Measurements from ENCODE around the gene MRGPRD.

DNA sequence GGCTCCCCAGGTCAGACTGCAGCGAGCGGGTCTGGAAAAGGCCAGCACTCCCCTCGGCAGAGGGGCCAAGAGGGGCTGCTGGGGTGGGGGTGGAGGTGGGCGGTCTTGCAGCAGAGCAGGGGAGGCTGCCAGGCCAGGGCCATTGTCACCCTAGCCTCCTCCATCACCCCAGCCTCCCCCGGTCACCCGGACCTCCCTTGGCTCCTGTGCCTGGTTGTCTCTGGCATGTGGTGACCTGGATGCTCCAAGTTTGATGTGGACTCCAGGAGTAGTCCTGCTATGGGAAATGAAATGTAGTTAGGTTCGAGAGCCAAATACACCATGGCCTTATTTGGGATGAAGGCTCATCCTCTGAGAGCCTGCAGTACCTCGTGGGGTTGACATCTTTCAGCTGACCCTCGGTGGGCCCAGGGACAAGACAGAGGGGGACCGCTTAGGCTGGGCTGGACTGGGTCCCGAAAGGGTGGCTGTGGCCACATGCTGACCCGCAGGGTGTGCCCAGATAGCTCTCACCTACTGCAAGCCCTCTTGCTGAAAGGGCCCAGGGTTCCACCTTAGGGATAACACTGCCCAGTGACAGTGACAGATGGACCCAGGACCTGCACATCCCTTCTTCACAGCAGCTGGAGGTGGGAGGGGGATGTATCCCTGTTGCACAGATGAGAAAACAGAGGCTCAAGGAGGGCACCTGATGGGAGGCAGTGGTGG lies 24.1 kb downstream of the MRGPRD start:
- TF ChIP-seq, protein P1, sequence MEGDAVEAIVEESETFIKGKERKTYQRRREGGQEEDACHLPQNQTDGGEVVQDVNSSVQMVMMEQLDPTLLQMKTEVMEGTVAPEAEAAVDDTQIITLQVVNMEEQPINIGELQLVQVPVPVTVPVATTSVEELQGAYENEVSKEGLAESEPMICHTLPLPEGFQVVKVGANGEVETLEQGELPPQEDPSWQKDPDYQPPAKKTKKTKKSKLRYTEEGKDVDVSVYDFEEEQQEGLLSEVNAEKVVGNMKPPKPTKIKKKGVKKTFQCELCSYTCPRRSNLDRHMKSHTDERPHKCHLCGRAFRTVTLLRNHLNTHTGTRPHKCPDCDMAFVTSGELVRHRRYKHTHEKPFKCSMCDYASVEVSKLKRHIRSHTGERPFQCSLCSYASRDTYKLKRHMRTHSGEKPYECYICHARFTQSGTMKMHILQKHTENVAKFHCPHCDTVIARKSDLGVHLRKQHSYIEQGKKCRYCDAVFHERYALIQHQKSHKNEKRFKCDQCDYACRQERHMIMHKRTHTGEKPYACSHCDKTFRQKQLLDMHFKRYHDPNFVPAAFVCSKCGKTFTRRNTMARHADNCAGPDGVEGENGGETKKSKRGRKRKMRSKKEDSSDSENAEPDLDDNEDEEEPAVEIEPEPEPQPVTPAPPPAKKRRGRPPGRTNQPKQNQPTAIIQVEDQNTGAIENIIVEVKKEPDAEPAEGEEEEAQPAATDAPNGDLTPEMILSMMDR (conservative IDR thresholded peaks at IDR 0.05 in 1 of 2, IDR thresholded peaks at IDR 0.05 in 1 of 2; ENCODE audit: extremely low read depth in 1 of 2, insufficient read depth in 1 of 2, low read depth in 1 of 2, low read length in 2 of 2) = no peak
- TF ChIP-seq EZH2 (IDR thresholded peaks at IDR 0.05; ENCODE audit: borderline replicate concordance, low read length) = no peak

Measured in mammary epithelial cell (primary cell).